ENCODE results near the gene MUC22.
"Not testable (repeated sequence)": the region's sequence is repeated elsewhere in the genome, so short reads cannot be mapped to it uniquely, and the experiment has no call there.

Gene MUC22

GRCh38 chr6:31010393-31011060, at the start of gene MUC22:
Gene MUC22 (plus strand): TSS chr6:31010474. CDS start chr6:31010707, 233 bp downstream.
- Histone ChIP-seq H3K27ac (ENCODE audit: low read depth, low read length) (no peak within 1 kb of the TSS), H3K9ac (ENCODE audit: low read length) (no peak within 1 kb of the TSS), H3K4me3 (ENCODE audit: low read depth in 1 of 2, low read length in 2 of 2) (no peak within 1 kb of the TSS), H3K27me3 (ENCODE audit: control insufficient read depth in 1 of 2, insufficient read depth in 2 of 2, low read length in 2 of 2) (peaks cover 0 to 3% of the 10 kb centered on the region in 2 donors), H3K36me3 (ENCODE audit: insufficient read depth, low read length) (no peaks in the 10 kb centered on the region), H3K4me1 (ENCODE audit: insufficient read depth, low read length) (no peaks in the 10 kb centered on the region), H3K9me3 (ENCODE audit: low read length) (peaks cover 7% of the 10 kb centered on the region)

- no peaks in the 10 kb centered on the region for H3K9me3 ChIP-seq (ENCODE audit: low read length)
- H3K9ac ChIP-seq (ENCODE audit: low read length) = no peak overlapping the region
- H3K27ac ChIP-seq (ENCODE audit: low read depth, low read length) = no peak overlapping the region
- H3K4me3 ChIP-seq (ENCODE audit: low read depth in 1 of 2, low read length in 2 of 2) = no peak overlapping the region
- no peaks in the 10 kb centered on the region for H3K27me3 ChIP-seq (ENCODE audit: control insufficient read depth in 1 of 2, insufficient read depth in 2 of 2, low read length in 2 of 2)
- H3K4me1 ChIP-seq (ENCODE audit: insufficient read depth, low read length) = no peaks in the 10 kb centered on the region
- no peaks in the 10 kb centered on the region for H3K36me3 ChIP-seq (ENCODE audit: insufficient read depth, low read length)
These were observed 49.2 kb upstream of the MUC22 start for GRCh38 chr6:30960907-30961673.

- no peaks in the 10 kb centered on the region for H3K4me1 ChIP-seq (ENCODE audit: insufficient read depth, low read length)
- H3K9ac ChIP-seq (ENCODE audit: low read length) = no peak overlapping the region
- no peaks in the 10 kb centered on the region for H3K36me3 ChIP-seq (ENCODE audit: insufficient read depth, low read length)
- no peak overlapping the region for H3K4me3 ChIP-seq (ENCODE audit: low read depth in 1 of 2, low read length in 2 of 2)
- H3K27ac ChIP-seq (ENCODE audit: low read depth, low read length) = no peak overlapping the region
- H3K27me3 ChIP-seq (ENCODE audit: control insufficient read depth in 1 of 2, insufficient read depth in 2 of 2, low read length in 2 of 2) = no peaks in the 10 kb centered on the region
- no peaks in the 10 kb centered on the region for H3K9me3 ChIP-seq (ENCODE audit: low read length)
These were observed 47.6 kb upstream of the MUC22 start for GRCh38 chr6:30962716-30963115.

DNA sequence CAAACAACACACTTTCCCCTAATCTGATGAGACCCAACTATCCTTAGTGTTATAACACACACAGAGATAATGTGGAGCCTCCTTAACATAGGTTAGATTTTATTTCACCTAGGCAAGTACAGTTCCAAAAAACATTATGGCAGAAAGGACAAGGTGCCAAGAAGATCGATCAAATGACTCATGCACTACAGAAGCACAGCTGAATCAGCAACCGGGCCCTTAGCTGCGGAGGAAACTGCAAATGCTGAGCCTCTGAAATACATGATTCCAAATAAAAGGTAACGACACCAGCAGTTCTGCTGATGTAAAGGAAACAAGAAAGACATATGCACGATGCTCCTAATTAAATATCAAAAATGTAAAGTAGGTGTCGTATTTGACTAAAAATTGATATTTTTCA, 46.6 kb upstream of the MUC22 start:
- Histone ChIP-seq H3K4me3 (ENCODE audit: low read depth in 1 of 2, low read length in 2 of 2) (no peak overlapping the region), H3K4me1 (ENCODE audit: insufficient read depth, low read length) (no peaks in the 10 kb centered on the region), H3K27ac (ENCODE audit: low read depth, low read length) (no peak overlapping the region), H3K27me3 (ENCODE audit: control insufficient read depth in 1 of 2, insufficient read depth in 2 of 2, low read length in 2 of 2) (no peaks in the 10 kb centered on the region), H3K36me3 (ENCODE audit: insufficient read depth, low read length) (no peaks in the 10 kb centered on the region), H3K9me3 (ENCODE audit: low read length) (no peaks in the 10 kb centered on the region), H3K9ac (ENCODE audit: low read length) (no peak overlapping the region)

DNA sequence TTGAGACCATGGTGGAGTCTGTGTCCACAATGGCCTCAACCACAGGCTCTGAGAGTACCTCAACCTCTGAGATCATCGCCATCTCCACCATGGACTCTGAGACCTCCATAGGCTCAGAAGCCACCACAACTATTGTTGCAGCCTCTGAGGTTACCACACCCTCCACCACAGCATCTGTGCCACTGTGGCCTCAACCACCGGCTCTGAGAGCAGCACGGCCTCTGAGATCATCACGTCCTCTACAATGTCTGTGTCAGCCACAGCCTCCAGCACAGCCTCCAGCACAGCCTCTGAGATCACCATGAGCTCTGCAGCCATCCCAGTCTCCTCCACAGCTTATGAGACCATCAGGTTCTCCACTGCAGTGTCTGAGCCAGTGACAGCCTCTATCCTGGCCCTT, 46.2 kb upstream of the MUC22 start:
- H3K9ac ChIP-seq (ENCODE audit: low read length) = no peak overlapping the region
- H3K27me3 ChIP-seq (ENCODE audit: control insufficient read depth in 1 of 2, insufficient read depth in 2 of 2, low read length in 2 of 2) = no peaks in the 10 kb centered on the region
- H3K4me1 ChIP-seq (ENCODE audit: insufficient read depth, low read length) = no peaks in the 10 kb centered on the region
- no peaks in the 10 kb centered on the region for H3K36me3 ChIP-seq (ENCODE audit: insufficient read depth, low read length)
- H3K9me3 ChIP-seq (ENCODE audit: low read length) = no peaks in the 10 kb centered on the region
- H3K4me3 ChIP-seq (ENCODE audit: low read depth in 1 of 2, low read length in 2 of 2) = no peak overlapping the region
- H3K27ac ChIP-seq (ENCODE audit: low read depth, low read length) = no peak overlapping the region

- Histone ChIP-seq H3K36me3 (ENCODE audit: insufficient read depth, low read length) (no peaks in the 10 kb centered on the region), H3K9ac (ENCODE audit: low read length) (no peak overlapping the region), H3K9me3 (ENCODE audit: low read length) (no peaks in the 10 kb centered on the region), H3K27me3 (ENCODE audit: control insufficient read depth in 1 of 2, insufficient read depth in 2 of 2, low read length in 2 of 2) (no peaks in the 10 kb centered on the region), H3K27ac (ENCODE audit: low read depth, low read length) (no peak overlapping the region), H3K4me3 (ENCODE audit: low read depth in 1 of 2, low read length in 2 of 2) (no peak overlapping the region), H3K4me1 (ENCODE audit: insufficient read depth, low read length) (no peaks in the 10 kb centered on the region)
These were observed 45.1 kb upstream of the MUC22 start for GRCh38 chr6:30965140-30965601.

GRCh38 chr6:30966154-30966553, 44.1 kb upstream of the MUC22 start:
- H3K9ac ChIP-seq (ENCODE audit: low read length) = no peak overlapping the region
- no peaks in the 10 kb centered on the region for H3K4me1 ChIP-seq (ENCODE audit: insufficient read depth, low read length)
- H3K27me3 ChIP-seq (ENCODE audit: control insufficient read depth in 1 of 2, insufficient read depth in 2 of 2, low read length in 2 of 2) = no peaks in the 10 kb centered on the region
- no peaks in the 10 kb centered on the region for H3K9me3 ChIP-seq (ENCODE audit: low read length)
- H3K36me3 ChIP-seq (ENCODE audit: insufficient read depth, low read length) = no peaks in the 10 kb centered on the region
- no peak overlapping the region for H3K27ac ChIP-seq (ENCODE audit: low read depth, low read length)
- no peak overlapping the region for H3K4me3 ChIP-seq (ENCODE audit: low read depth in 1 of 2, low read length in 2 of 2)

- H3K9ac ChIP-seq (ENCODE audit: low read length); H3K36me3 ChIP-seq (ENCODE audit: insufficient read depth, low read length); H3K4me3 ChIP-seq (ENCODE audit: low read depth in 1 of 2, low read length in 2 of 2); H3K9me3 ChIP-seq (ENCODE audit: low read length); H3K27me3 ChIP-seq (ENCODE audit: control insufficient read depth in 1 of 2, insufficient read depth in 2 of 2, low read length in 2 of 2); H3K27ac ChIP-seq (ENCODE audit: low read depth, low read length); H3K4me1 ChIP-seq (ENCODE audit: insufficient read depth, low read length): not testable (repeated sequence)
These were observed 41.1 kb upstream of the MUC22 start for GRCh38 chr6:30969171-30969570.

DNA sequence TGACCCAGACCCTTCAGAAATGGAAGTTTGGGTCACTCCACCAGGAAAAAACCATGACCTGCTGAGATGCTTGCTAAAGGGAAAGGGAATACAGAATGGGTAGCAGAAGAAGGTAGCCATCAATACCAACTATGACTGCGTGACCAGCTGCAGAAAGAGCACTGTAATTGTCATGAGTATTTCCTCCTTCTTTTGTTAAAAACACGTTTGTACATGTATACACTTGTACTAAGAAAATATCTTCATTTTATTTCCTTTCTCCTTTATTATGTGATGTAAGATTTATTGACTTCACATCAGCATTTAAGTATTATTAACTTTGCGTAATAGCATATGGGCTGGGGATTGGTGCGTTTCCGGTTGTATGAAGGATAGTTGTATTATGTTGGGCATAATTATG, 39.3 kb upstream of the MUC22 start:
- no peak overlapping the region for H3K27ac ChIP-seq (ENCODE audit: low read depth, low read length)
- no peaks in the 10 kb centered on the region for H3K36me3 ChIP-seq (ENCODE audit: insufficient read depth, low read length)
- no peaks in the 10 kb centered on the region for H3K27me3 ChIP-seq (ENCODE audit: control insufficient read depth in 1 of 2, insufficient read depth in 2 of 2, low read length in 2 of 2)
- H3K4me1 ChIP-seq (ENCODE audit: insufficient read depth, low read length) = no peaks in the 10 kb centered on the region
- no peak overlapping the region for H3K9ac ChIP-seq (ENCODE audit: low read length)
- H3K4me3 ChIP-seq (ENCODE audit: low read depth in 1 of 2, low read length in 2 of 2) = no peak overlapping the region
- H3K9me3 ChIP-seq (ENCODE audit: low read length) = no peaks in the 10 kb centered on the region

DNA sequence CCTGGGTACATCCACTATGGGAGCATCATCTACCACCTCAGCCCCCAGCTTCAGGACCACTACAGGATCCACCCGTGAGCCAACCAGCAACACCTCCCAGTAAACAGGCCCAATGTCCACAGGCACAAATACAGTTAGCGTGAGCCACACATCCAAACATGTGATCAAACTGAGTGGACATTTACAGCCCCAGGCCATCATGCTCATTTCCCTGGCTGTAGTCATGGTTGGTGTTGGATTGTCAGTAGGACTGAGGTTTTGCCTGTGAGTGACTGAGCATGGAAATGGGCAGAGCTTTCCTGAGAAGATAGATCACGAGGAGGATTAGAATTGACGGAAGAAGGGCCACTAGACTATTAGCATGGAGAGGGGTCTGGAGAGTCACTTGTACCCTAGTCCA, 37.5 kb upstream of the MUC22 start:
- H3K36me3 ChIP-seq (ENCODE audit: insufficient read depth, low read length) = no peaks in the 10 kb centered on the region
- H3K9ac ChIP-seq (ENCODE audit: low read length) = no peak overlapping the region
- H3K27ac ChIP-seq (ENCODE audit: low read depth, low read length) = no peak overlapping the region
- no peaks in the 10 kb centered on the region for H3K27me3 ChIP-seq (ENCODE audit: control insufficient read depth in 1 of 2, insufficient read depth in 2 of 2, low read length in 2 of 2)
- H3K4me1 ChIP-seq (ENCODE audit: insufficient read depth, low read length) = no peaks in the 10 kb centered on the region
- H3K9me3 ChIP-seq (ENCODE audit: low read length) = no peaks in the 10 kb centered on the region
- no peak overlapping the region for H3K4me3 ChIP-seq (ENCODE audit: low read depth in 1 of 2, low read length in 2 of 2)

DNA sequence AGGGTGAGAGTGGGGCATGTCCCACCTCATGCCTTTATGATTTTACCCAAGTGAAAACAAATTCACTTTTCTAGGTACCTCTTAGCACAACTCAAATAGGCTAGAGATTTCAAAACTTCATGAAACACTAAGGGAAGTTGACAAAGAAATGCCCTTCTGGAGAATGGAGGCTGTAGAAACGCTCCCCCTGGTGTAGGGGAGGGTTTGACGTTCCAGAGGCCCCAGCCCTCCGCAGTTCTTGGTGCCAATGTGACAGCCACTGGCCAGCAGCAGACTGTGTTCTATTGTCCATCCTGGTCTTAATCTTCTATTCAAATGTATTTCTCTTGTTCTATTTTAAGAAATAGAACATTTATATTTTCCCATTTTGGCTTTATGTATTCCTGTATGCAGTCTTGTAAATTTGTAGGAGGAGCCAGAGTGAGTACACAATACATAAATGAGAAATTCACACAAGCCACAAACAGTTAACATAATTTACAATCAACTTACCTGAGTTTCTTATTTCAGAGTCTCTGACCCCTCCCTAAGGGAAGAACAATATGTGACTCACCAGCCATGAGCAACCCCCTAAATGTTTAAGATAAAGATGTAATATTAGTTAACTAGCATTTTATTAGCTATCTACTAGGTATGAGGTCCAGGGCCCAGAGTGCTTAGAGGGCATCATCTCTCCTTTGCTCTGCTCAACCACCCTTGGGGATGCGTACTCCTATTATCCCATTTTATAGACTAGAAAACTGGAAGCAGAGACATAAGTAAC, 35.6 kb upstream of the MUC22 start:
- no peak overlapping the region for H3K4me3 ChIP-seq (ENCODE audit: low read depth in 1 of 2, low read length in 2 of 2)
- no peaks in the 10 kb centered on the region for H3K27me3 ChIP-seq (ENCODE audit: control insufficient read depth in 1 of 2, insufficient read depth in 2 of 2, low read length in 2 of 2)
- H3K9ac ChIP-seq (ENCODE audit: low read length) = no peak overlapping the region
- no peak overlapping the region for H3K27ac ChIP-seq (ENCODE audit: low read depth, low read length)
- H3K36me3 ChIP-seq (ENCODE audit: insufficient read depth, low read length) = no peaks in the 10 kb centered on the region
- H3K9me3 ChIP-seq (ENCODE audit: low read length) = no peaks in the 10 kb centered on the region
- no peaks in the 10 kb centered on the region for H3K4me1 ChIP-seq (ENCODE audit: insufficient read depth, low read length)

All from muscle layer of colon (tissue), 2 donors.